K562 treated with DMSO at 1 percent for 24 hours (cell line): Measurements from ENCODE around the gene OR11H6. TPM values are rescaled to one million over a fixed set of nuclear protein-coding genes. Genes with fewer than 3 reads are reported as not detected.

Experiments
- total RNA-seq: library from RNA; unstranded; fragments of 300-600 nt; gene quantifications from 2 replicates; pipeline ENCODE4 v1.2.3, GENCODE V29; 2022; ENCODE audit warnings: low read depth; ENCODE audit not compliant: insufficient read depth

OR11H6 gene
- total RNA-seq, result not detected in 2 replicates

GRCh38 chr14:20223410-20223809, at the start of gene OR11H6:
Gene OR11H6 (plus strand): TSS chr14:20223710. CDS start chr14:20223710, 0 bp downstream.

GRCh38 chr14:20190596-20190995, 32.9 kb upstream of the OR11H6 start, which contains the start of gene OR11G2:
Gene OR11G2 (plus strand): TSS chr14:20190896. CDS start chr14:20197438, 6,542 bp downstream.

GRCh38 chr14:20228681-20229080, 5.2 kb downstream of the OR11H6 start, which contains the start of gene OR11H7:
Gene OR11H7 (plus strand): TSS chr14:20228981.

Other genes starting within 250 kb of the OR11H6 start
- gene OR4K15, start 248.1 kb upstream of the OR11H6 start, total RNA-seq, result not detected in 2 replicates
- not detected in 2 replicates for gene OR4Q2, start 221.5 kb upstream of the OR11H6 start, total RNA-seq
- gene OR4K14, start 204.4 kb upstream of the OR11H6 start, total RNA-seq, result not detected in 2 replicates
- gene OR4K13, start 187.7 kb upstream of the OR11H6 start, total RNA-seq, result not detected in 2 replicates
- gene OR4L1, start 163.7 kb upstream of the OR11H6 start, total RNA-seq, result not detected in 2 replicates
- gene OR4K17, start 113.0 kb upstream of the OR11H6 start, total RNA-seq, result not detected in 2 replicates
- not detected in 2 replicates for gene OR4N5, start 84.9 kb upstream of the OR11H6 start, total RNA-seq
- gene OR11G2, start 32.8 kb upstream of the OR11H6 start, total RNA-seq, result not detected in 2 replicates
- gene OR11H7, start 5.3 kb downstream of the OR11H6 start, total RNA-seq, result not detected in 2 replicates
- gene OR11H4, start 15.6 kb downstream of the OR11H6 start, total RNA-seq, result not detected in 2 replicates
- 4.7 and 9.8 TPM in 2 replicates for gene TTC5, start 82.2 kb downstream of the OR11H6 start, total RNA-seq
- gene CCNB1IP1, start 109.6 kb downstream of the OR11H6 start, total RNA-seq, result 63.5 and 64.1 TPM in 2 replicates
- 22.0 and 25.2 TPM in 2 replicates for gene PARP2, start 119.9 kb downstream of the OR11H6 start, total RNA-seq
- gene TEP1, start 189.8 kb downstream of the OR11H6 start, total RNA-seq, result 14.2 and 17.7 TPM in 2 replicates
- gene KLHL33, start 212.5 kb downstream of the OR11H6 start, total RNA-seq, result 0.07 TPM in 1 of 2 replicates, not detected in the other
- gene OSGEP, start 231.1 kb downstream of the OR11H6 start, total RNA-seq, result 47.4 and 50.6 TPM in 2 replicates
- gene APEX1, start 231.5 kb downstream of the OR11H6 start, total RNA-seq, result 110 and 122 TPM in 2 replicates
- 29.3 and 34.6 TPM in 2 replicates for gene PIP4P1, start 237.7 kb downstream of the OR11H6 start, total RNA-seq
- 67.6 and 79.5 TPM in 2 replicates for gene PNP, start 245.7 kb downstream of the OR11H6 start, total RNA-seq